GM21526 (cell line): ENCODE data around the gene TRAPPC10.

Source experiments
- ATAC-seq: cut with Tn5 transposase; IDR thresholded peaks from one replicate; pipeline ENCODE4 v1.9.1; 2021; ENCODE audit warnings: moderate library complexity; ENCODE audit not compliant: unreplicated experiment, low FRiP score

Gene TRAPPC10

GRCh38 chr21:44058981-44059380 is 46.9 kb downstream of the TRAPPC10 start:
- ATAC-seq: no peak

GRCh38 chr21:44059710-44060109 is 47.6 kb downstream of the TRAPPC10 start:
- ATAC-seq: no peak

DNA sequence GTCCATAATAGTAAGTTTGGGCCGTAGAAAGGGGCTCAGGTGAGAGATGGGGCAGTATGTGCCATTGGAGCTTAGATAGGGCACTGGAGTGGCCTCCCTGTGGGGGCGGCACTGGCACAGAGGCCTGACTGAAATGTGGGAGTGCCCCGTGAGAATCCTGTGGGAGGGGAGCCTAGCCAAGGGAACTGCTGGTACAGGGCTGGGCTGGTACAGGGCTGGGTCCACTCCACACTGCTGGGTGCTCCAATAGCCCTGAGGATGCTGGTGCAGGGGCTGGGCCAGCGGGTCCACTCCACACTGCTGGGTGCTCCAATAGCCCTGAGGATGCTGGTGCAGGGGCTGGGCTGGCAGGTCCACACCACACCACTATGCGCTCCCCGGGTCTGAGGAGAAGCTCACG is 50.3 kb downstream of the TRAPPC10 start:
- ATAC-seq: no peak

DNA sequence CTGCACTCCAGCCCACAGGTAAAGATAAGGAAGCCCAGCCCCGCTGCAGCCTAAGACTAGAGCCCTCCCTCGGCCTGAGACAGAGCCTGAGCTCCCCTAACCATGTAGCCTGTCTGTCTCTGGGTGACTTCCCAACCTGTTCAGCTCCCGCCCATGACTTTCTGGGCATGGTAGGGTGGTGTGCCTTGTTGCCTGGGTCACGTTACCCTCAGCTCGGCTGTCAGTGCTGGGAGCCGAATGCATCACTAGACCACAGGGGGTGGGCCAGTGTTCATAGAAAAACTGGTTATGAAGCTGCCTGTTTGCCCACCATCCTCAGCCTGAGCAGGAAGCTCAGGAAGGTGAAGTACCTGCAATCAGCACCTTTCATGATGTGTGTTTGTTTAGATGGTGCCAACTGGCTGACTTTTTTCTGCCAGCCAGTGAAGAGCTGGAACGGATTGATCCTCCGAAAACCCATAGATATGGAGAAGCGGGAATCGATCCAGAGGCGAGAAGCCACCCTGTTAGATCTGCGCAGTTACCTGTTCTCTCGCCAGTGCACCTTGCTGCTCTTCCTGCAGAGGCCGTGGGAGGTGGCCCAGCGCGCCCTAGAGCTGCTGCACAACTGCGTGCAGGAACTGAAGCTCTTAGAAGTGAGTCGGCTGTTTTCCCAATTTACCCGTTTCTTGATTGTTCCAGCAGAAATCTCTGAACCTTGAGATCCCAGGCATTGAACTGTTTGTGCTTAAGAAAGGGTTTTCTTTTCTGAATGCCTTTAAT is 51.2 kb downstream of the TRAPPC10 start:
- ATAC-seq: no peak

GRCh38 chr21:44064852-44065403 is 52.8 kb downstream of the TRAPPC10 start:
- no peak for ATAC-seq

- ATAC-seq: peak; percentile 71
Observed at GRCh38 chr21:44065428-44065827, 53.3 kb downstream of the TRAPPC10 start.

GRCh38 chr21:44066116-44066515 is 54.0 kb downstream of the TRAPPC10 start:
- ATAC-seq: no peak

- no peak for ATAC-seq
Observed at GRCh38 chr21:44067011-44067839, 55.1 kb downstream of the TRAPPC10 start.

DNA sequence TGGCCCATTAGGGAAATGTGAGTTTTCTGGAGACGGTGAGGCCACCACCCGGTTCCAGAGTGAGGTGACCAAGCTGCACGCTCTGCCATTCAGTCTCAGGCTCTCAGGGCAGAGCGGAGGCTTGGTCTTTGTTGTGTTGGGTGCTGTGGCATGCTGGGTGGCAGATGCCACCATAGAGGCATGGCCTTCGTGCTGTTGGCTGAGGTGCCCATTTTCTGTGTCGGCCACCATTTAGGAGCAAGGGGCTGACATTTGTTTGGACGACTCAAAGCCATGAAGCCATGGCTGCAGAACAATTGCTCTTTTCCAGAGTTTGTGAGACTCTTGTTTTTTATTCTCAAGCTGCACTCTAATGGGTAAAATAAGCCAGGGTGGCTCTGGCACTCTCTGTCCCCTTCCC is 58.3 kb downstream of the TRAPPC10 start:
- ATAC-seq: no peak

GRCh38 chr21:44071359-44072104 is 59.4 kb downstream of the TRAPPC10 start:
- ATAC-seq: no peak

- ATAC-seq: no peak
Observed at GRCh38 chr21:44072111-44072510, 60.0 kb downstream of the TRAPPC10 start.

DNA sequence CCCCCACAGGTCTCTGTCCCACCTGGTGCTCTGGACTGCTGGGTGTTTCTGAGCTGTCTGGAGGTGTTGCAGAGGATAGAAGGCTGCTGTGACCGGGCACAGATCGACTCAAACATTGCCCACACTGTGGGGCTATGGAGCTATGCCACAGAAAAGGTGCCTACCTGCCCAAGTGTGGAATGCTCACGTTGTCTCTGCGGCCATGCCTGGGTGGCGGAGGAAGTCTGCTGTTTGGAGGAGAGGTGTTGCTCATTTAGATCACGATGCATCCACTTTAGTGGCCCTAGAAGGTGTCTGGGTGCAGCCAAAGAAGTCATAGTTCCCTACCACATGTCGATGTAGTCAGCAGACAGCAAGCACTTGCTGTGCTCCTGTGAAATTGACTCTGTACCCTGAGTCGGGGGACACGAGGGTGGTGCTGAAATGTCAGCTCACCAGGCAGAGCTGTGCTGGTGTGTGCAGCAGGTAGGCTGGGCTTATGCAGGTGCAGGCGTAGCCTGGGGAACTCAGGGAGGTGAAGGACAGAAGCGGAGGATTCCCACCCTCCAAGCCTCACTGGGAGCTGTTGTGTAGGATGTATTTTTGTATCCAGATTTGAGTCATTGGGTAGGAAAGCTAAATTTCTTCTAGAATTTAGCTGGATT is 62.3 kb downstream of the TRAPPC10 start:
- ATAC-seq: no peak

GRCh38 chr21:44076316-44076715 is 64.2 kb downstream of the TRAPPC10 start:
- no peak for ATAC-seq

DNA sequence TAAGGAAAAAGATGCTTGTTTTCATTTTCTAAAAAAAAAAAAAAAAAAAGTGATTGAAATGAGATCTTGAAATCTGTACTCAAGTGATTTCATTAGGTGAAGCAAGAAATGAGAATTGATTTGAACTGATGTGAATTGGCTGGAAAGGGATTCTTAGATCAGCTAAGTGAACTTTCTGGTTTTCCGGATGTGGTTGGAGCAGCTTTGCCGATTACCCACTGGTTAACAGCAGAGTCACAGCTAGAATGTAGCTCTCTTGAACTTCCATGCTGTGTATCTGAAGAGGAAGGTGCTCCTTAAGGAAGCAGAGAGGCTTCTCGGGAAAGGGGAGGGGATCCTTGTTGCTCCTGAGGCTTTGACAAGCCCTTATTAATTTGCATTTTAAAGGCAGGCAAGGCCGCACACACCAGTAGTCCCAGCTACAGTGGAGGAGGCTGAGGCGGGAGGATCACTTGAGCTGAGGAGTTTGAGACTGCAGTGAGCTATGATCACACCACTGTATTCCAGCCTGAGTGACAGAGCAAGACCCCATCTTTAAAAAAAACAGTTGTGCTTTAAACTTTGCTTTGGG is 66.4 kb downstream of the TRAPPC10 start:
- no peak for ATAC-seq

GRCh38 chr21:44079446-44079845 is 67.3 kb downstream of the TRAPPC10 start:
- no peak for ATAC-seq

DNA sequence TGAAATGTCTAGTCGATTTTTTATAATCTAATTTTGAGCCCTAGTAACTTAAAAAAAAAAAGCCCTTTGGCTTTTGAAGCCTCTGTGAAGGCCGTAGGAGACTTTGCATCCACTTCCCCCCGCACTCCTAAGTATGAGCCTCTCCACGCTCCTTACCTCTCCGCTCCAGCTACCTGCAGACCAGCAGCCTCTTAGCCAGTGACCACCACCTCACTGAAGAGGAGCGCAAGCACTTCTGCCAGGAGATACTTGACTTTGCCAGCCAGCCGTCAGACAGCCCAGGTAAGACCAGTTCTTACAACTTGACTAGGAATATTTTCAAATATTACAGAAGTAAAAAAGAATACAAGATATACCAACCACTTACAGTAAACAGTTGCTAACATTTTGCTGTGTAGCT is 67.7 kb downstream of the TRAPPC10 start:
- no peak for ATAC-seq

GRCh38 chr21:44082648-44083440 is 70.7 kb downstream of the TRAPPC10 start:
- ATAC-seq: no peak

- no peak for ATAC-seq
Observed at GRCh38 chr21:44083631-44084291, 71.7 kb downstream of the TRAPPC10 start.
